ENCODE results near the gene MYEF2.

MYEF2 gene

GRCh38 chr15:48087844-48088243 lies 90.3 kb downstream of the MYEF2 start:
- DNase-seq (ENCODE audit: low read depth in 2 of 2) = no peak

DNA sequence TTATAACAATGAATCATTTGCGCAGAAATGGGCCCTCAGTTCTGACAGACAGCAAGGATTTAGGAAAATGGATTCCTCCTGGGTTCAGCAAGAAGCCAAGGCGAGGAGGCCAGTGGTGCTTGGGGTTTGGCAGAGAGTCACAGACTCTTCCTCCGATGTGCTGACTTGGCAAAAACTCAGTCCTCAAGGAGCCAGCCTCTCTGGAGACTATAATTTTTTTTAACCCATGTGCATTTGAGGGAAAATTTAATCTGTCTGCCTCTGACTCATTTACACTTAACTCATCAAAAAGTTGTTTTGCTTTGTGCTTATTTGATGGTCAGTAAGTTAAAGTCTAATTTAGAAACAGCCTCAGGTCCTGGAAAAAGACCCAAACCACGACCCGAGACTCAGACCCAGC lies 91.5 kb downstream of the MYEF2 start:
- DNase-seq (ENCODE audit: low read depth in 2 of 2) = no peak

GRCh38 chr15:48086133-48086532 lies 92.0 kb downstream of the MYEF2 start:
- no peak for DNase-seq (ENCODE audit: low read depth in 2 of 2)

DNA sequence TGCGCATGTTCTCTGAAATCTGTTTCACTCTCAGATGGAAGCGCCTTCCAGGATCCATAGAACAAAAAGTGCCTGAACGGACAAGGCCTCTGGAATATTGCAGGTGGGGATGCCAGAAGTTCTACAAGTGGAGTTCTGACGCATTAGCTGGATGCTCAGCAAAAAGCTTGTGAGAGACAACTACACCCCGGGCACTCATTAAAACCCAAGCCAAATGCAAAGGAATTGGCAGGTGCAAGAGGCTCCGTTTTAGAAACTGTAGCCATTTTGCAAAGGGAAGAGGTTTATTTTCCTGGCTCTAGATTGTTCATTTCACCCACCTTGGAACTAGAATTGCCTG lies 92.5 kb downstream of the MYEF2 start:
- DNase-seq (ENCODE audit: low read depth in 2 of 2) = no peak

DNA sequence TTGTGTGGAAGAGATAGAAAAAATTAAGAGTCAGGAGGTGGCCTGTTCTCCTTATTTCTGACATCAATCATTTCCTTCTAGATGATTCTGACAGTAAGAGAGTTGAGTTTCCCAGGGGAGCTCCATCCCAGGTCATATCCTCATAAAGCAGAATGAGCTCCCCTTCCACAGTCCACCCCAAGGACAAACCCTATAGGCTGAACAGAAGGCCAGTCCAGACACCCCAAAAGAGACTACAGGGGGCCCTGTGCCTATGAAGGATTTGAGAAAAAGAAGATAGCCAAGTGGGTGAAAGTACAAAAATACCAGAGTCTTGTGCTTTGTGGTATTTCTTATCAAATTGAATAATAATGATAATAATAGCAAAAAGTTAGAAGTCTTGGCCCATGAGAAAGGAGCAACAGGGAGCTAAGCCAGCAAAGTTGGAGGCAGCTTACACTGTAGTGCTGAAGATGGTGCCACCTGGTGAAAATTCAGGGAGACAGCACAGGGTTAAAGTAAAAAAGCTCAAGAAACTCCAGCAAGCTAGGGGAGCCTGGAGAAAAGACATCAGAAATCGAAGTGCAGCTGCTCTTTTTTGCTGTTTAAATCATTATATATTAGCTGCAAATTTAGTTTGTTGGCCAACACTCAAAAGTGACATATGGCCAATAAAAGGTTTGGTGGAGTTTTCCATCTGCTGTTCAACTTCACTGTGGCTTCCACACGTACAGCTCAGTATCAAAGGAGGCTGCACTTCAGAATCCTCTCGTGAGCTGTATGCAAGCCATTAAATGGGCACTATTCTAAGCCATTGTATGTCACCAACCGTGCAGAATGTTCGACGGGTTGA lies 93.1 kb downstream of the MYEF2 start:
- no peak for DNase-seq (ENCODE audit: low read depth in 2 of 2)
